ENCODE data around the gene MATCAP1.
A peak's percentile ranks its signal among the peaks of the same experiment; 100 is the strongest.

The MATCAP1 gene

DNA sequence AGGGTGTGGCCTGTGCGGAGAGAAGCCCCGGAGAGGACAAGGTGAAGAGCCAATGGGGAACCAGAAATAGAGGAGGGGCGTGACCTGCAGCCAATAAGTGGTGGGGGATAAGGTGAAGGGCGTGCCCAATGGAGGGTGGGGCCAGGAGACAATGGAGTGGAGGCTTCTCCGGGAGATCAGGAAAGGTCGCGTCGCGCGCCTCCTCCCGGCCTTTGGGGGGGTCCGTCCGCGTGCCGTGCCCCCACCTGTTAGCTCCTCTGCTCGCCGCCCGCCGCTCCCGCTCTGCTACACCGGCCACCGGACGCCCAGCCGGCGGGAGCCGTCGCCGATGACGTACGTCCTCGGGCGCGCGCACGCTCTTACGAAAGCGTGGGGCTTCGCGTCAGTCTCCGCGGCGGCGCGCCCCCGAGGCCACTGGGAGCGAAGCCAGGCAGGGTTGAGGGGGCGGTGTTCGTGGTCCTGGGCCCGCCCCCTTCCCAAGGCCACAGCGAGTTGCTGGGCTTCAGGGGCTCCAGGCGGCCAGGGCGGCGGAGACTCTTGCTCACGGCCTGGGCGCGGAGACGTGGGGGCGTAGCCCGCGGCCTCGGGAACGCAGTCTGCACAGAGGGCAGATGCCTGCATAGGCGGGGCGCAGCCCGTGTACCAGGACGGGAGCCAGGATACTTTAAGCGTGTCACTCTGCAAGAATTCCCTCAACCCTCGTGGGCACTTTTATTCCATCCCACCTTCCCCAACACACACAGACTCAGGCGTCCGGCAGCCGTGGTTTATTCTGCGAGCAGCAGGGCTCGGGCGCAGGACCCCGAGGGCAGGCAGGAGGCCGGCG lies at the start of gene MATCAP1:
Gene MATCAP1, minus strand, starts transcription at position 337 of the 826 bp plus-strand sequence. CDS start 3,353 bp downstream, outside the sequence.
- peak; percentile 78 to 81 for DNase-seq (ENCODE audit: low read depth in 2 of 2)

DNA sequence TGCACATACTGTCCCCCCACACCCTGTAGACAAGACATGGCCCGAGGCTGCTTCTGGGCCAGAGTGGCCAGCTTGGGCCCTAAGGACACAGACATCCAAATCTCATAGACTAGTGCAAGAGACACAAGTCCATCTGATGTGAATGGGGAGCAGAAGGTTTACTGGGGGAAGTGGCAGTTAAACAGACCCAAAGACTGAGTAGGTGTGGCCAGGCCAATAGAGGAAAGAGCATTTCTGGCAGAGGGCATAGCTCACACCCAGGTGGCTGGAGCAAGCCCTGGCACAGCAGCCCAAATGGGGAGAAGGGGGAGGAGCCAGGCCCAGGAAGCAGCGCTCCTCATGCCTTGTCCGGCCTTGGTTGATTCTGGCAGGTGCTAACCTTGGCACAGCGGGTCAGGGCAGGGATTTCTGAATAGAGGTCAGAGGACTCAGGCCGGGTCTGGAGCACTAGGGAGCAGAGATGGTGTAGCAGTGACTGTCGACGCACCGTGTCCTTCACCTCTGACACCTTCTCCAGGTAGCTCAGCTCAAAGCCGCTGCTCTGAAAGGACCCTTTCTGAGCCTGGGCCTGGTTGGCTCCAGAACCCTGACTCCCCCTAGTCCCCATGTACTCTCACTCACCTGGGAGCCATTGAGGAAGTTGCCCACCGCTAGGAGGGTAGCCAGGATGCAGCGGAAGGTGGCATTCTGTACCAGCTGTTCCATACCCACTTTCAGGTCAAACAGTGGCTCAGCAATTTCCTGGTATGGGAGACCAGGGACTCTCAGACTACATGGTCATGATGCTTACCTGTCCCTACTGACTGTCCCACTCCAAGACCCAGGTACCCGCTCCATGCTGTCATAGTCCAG lies 47.3 kb upstream of the MATCAP1 start:
- no peak for DNase-seq (ENCODE audit: low read depth in 2 of 2)

GRCh38 chr16:67229906-67230808 lies 46.4 kb upstream of the MATCAP1 start:
- DNase-seq (ENCODE audit: low read depth in 2 of 2): no peak

DNA sequence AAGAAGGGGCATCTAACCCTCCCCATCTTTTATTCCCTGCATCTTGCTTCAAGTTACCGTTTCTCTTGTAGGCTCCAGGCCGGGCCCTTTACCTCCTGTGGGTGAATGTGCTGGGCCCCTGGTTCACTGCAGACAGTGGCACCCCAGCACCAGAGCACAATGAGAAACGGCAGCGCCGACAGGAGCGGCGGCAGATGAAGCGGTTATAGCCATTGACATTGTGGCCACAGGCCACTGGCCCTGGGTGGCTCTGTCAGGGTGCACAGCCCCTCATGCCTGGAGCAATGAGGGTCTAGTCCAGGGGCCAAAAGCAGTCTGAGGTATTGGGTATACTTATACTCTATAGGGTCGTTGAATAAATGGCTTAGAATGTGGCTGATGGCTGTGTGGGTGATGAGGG lies 45.1 kb upstream of the MATCAP1 start:
- DNase-seq (ENCODE audit: low read depth in 2 of 2): no peak

DNA sequence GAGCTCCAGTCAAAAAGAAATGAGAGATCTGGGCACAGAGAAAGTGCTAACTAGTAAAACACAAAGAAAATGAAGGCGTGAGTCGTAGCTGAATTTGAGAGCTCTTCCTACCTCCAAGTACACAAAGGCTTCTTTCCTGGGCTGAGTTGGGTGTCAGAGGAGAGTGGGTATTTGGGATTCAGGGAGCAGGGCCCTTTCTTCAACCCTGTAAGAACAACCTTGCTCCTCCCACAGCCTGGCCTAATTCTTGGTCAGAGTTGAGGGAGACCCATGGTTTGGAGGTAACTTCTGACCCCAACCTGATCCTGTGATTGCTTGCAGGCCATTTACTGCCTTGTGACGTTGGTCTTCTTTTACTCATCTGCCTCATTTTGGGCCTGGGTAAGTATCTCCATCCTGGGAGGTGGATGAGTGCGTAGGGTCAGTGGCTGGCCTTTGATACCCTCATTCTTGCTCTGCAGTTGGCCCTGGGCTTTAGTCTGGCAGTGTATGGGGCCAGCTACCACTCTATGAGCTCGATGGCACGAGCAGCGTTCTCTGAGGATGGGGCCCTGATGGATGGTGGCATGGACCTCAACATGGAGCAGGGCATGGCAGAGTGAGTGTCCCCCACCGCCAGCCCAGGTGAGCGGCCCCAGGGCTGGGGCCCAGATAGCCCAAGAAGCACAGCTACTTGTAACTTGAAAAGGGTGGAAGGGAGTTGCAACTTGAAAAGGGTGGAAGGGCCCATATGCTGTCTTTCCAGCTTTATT lies 44.4 kb upstream of the MATCAP1 start:
- DNase-seq (ENCODE audit: low read depth in 2 of 2): no peak

DNA sequence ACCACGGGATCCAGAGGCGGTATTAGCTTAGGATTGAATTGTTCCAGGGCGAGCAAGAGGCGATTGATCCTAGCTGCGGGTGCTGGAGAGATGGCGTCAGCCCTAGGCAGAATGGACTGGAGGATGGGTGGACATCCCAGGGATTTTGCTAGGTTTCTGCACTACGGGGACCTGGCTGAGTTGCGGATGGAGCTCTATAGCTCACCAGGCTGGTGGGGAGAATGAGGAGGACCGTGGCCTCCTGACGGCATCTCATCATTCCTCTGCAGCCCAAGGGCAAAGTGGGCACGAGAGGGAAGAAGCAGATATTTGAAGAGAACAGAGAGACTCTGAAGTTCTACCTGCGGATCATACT lies 43.8 kb upstream of the MATCAP1 start:
- DNase-seq (ENCODE audit: low read depth in 2 of 2): no peak

GRCh38 chr16:67226804-67227566 lies 43.2 kb upstream of the MATCAP1 start, which contains the start of gene TMEM208:
TMEM208 (plus strand) TSS chr16:67227130; CDS start chr16:67227219, 89 bp downstream.
- peak; percentile 92 to 97 for DNase-seq (ENCODE audit: low read depth in 2 of 2)

- DNase-seq (ENCODE audit: low read depth in 2 of 2): no peak
Measured at GRCh38 chr16:67226295-67226803, 42.6 kb upstream of the MATCAP1 start.

DNA sequence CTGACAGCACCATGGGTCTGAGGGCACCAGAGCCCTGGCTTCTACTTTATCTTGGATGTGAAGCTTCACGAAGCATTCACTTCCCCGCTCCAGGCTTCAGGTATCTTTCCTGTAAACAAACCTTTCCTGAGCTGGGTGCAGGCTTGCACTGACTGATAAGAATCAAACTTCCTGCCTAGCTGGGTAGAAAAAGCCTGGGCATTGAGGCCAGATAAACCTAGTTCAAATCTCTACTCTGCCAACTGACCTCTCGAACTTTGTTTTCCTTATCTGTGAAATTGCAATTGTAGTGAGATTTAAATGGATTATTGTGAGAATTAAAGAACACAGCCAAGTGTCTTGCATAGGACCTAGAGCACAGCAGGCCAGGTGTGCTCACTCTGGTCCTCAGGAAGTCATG lies 40.2 kb upstream of the MATCAP1 start:
- DNase-seq (ENCODE audit: low read depth in 2 of 2): no peak

DNA sequence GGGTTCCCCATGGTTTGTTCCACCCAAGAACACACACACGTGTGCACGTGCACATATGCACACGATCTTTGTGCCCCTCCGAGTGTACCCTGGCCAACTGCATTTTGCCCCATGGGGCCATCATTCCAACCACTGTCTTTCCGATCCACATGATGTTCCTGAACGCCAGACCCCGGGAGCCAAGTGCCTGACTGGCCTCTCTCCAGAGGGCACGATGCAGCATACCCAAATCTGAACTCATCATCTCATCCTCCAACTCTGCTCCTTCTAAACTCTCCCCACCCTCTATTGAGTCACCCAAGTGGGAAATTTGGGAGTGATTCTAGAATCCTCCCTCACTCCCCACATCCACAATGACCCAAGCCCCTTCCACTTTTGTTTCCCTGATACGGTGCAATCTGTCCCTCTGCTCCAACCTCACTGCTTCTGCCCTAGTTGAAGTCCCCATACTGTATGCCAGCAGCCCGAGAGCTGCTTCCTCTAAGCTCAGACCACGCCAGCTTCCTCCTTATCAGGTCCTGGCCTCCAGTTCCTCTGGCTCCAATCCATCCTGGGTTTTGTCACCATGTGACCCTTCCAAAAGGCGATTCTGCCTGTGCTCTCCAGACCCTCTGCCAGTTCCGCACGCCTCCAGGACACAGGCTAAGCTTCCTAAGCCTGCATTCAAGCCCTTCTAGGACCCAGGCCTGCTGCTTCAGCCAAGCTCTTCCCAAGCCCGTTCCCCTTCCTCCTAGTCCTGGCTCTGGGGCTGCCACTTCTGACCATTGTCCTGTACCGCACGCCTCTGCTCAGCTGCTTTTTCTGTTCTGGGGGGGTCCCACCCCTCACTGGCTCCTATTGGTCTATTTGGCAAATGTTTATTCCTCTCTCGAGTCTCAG lies 33.1 kb upstream of the MATCAP1 start:
- DNase-seq (ENCODE audit: low read depth in 2 of 2): no peak

DNA sequence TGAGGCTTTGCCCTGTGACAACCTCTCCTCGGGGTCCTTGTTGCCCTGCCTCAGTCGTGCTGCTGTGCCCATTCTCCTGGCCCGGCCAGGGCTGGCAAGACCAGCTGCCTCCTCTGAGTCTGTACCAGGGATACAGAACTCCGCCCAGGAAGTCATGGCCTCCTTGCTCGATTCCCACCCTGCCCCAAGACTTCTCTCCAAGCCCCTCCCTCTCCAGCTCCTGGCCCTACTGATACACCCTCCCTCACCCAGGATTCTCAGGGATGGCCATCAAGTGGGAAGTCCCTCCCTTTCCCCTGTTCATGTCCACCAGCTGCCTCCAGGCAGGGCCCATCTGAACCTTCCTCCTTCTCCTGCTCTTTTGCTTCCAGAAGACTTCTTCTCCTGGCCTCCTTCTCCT lies 31.9 kb upstream of the MATCAP1 start:
- DNase-seq (ENCODE audit: low read depth in 2 of 2): no peak

DNA sequence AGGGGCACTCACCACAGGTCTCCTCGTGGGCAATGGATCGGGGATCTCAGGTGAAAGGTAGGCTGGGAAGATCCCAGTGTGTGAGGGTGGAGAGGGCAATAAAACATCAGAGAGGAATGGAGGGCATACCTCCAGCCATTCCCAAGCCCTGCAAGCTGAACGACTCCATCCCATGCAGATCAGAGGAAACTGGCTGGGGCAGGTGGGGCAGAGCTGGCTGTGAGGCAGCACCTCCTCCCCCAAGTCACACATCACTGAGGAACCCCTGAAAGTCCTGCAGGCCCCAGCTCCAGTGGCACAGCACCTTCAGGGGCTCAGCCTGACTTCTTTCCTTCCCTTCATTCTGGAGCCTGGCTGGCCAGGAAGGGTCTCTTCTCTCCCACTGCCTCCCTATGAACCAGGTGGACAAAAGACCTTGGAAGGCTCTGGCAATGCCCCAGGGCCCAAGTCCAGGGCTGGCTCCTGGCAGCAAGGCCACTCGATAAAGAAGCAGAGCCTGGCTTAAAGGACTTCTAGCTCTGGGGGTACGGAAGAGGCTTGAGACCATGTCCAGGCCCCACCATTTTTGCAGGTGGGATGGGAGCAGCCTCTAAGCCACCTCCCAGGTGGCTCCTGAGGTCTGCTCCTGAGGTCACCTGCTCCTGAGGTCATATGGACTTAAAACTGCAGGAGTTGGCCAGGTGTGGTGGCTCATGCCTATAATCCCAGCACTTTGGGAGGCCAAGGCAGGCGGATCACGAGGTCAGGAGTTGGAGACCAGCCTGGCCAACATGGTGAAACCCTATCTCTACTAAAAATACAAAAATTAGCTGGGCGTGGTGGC lies 29.6 kb upstream of the MATCAP1 start:
- DNase-seq (ENCODE audit: low read depth in 2 of 2): no peak

GRCh38 chr16:67212766-67213165 lies 29.0 kb upstream of the MATCAP1 start:
- no peak for DNase-seq (ENCODE audit: low read depth in 2 of 2)

DNA sequence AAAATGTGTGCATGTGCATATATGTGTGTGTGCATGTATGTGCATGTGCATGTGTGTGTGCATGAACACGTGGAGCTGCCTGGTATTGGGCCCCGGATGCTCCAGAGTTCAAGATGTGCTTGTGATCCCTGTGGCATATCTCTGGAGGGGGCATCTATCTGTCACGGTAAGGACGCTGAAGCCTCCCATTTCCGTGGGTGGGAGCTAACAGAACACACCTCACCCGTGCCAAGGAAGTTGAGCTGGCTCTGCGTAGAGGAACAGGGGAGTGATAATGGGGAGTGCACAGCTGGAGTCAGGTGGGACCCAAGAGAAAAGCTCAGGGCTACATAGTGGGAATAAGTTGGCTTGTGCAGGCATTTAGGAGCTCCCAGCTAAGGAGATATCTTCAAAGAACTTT lies 27.9 kb upstream of the MATCAP1 start:
- DNase-seq (ENCODE audit: low read depth in 2 of 2): no peak

DNA sequence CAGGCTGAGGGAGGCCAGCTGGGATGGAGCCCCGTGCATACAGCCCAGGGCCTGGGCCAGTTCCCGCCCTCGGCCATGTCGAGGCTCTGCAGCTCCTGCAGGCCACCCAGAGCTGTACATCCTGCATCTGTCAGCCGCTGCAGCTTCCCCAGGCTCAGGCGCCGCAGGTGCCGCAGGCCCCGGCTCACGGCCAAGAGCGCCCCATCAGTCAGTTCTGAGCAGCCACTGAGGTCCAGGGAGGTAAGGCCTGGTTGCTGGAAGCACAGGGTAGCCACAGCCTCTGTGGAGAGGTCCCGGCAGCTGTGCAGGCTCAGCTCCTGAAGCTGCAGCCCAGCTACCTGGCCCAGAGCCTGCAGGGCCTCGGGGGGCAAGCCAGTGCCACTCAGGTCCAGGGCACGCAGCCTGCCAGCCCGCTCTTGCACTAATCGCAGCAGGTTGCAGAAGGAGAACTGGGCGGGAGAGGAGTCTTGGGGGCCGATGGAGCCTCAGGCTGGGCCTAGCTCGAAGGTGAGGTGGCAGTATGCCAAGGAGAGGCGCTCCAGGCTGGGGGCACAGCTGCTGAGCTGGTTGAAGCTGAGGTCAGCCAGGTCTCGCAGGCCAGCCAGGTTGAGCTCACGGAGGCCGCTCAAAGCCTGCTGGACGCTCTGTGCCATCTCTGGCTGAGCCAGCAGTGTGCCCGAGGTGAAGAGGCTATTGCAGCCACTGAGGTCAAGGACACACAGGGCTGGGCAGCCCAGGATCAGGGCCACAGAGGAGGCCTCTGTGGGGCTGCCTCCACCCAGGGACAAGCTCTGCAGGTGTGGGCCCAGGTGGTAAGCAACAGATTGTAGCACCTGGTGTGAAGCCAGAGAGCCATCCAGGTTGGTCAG lies 26.5 kb upstream of the MATCAP1 start:
- DNase-seq (ENCODE audit: low read depth in 2 of 2): no peak

GRCh38 chr16:67209565-67209964 lies 25.8 kb upstream of the MATCAP1 start:
- DNase-seq (ENCODE audit: low read depth in 2 of 2): no peak

Measured in stimulated activated CD4-positive, alpha-beta T cell treated with anti-CD3 and anti-CD28 coated beads, Interleukin-1b, Interleukin-23, amount 100 ng/mL, for 1 hour (primary cell).